ENCODE results near the gene EHMT1. TPM values are rescaled to one million over a fixed set of nuclear protein-coding genes. Genes with fewer than 3 reads are reported as not detected.

The EHMT1 gene
- total RNA-seq, 6 experiments from 2014 or later: 41.0 to 116 (median 46.9) TPM

GRCh38 chr9:137575716-137576411, 42.9 kb upstream of the EHMT1 start:
- H3K27ac Mint-ChIP-seq: no peak overlapping the region

GRCh38 chr9:137578518-137579258, 40.1 kb upstream of the EHMT1 start, which contains the start of gene DPH7:
TSS of gene DPH7 (minus strand) at chr9:137578925. CDS start at chr9:137578777, 148 bp downstream.
- H3K9me3 Mint-ChIP-seq: no peaks in the 10 kb centered on the region
- peak; percentile 98 for TF ChIP-seq CTCF (IDR thresholded peaks at IDR 0.05)
- H3K36me3 Mint-ChIP-seq (ENCODE audit: low read depth): peaks cover 18% of the 10 kb centered on the region
- peaks cover 33% of the 10 kb centered on the region for H3K4me1 Mint-ChIP-seq (ENCODE audit: low read depth)
- H3K27me3 Mint-ChIP-seq (ENCODE audit: insufficient read depth): peaks cover 3% of the 10 kb centered on the region
- H3K4me3 Mint-ChIP-seq: peak within 1 kb of the TSS; percentile 92
- DNase-seq: peak; percentile 87
- peak within 1 kb of the TSS; percentile 83 for H3K27ac Mint-ChIP-seq

More at GRCh38 chr9:137575716-137576411, 42.9 kb upstream of the EHMT1 start:
- DNase-seq: no peak
- Mint-ChIP-seq H3K4me3 (no peak overlapping the region), H3K4me1 (ENCODE audit: low read depth) (peaks cover 33% of the 10 kb centered on the region), H3K9me3 (no peaks in the 10 kb centered on the region), H3K27me3 (ENCODE audit: insufficient read depth) (no peaks in the 10 kb centered on the region; the same call in 1 of the 2 replicates), H3K36me3 (ENCODE audit: low read depth) (peaks cover 24% of the 10 kb centered on the region)
- no peak for TF ChIP-seq CTCF (IDR thresholded peaks at IDR 0.05)

- Mint-ChIP-seq H3K27ac (peak overlapping the region; percentile 83), H3K4me1 (ENCODE audit: low read depth) (peaks cover 33% of the 10 kb centered on the region), H3K27me3 (ENCODE audit: insufficient read depth) (peaks cover 3% of the 10 kb centered on the region), H3K4me3 (peak overlapping the region; percentile 92), H3K36me3 (ENCODE audit: low read depth) (peaks cover 18% of the 10 kb centered on the region), H3K9me3 (no peaks in the 10 kb centered on the region)
- peak; percentile 59; the same call in 1 of the 2 replicates for TF ChIP-seq CTCF (IDR thresholded peaks at IDR 0.05)
- DNase-seq: no peak
Observed at GRCh38 chr9:137579259-137579604, 39.6 kb upstream of the EHMT1 start.

GRCh38 chr9:137580209-137580953, 38.4 kb upstream of the EHMT1 start:
- Mint-ChIP-seq H3K9me3 (no peaks in the 10 kb centered on the region), H3K27ac (0 out of 2 replicates have a peak overlapping the region, but pooled peaks have one; percentile 29), H3K27me3 (ENCODE audit: insufficient read depth) (peaks cover 3% of the 10 kb centered on the region), H3K4me3 (no peak overlapping the region), H3K36me3 (ENCODE audit: low read depth) (peaks cover 12% of the 10 kb centered on the region), H3K4me1 (ENCODE audit: low read depth) (peaks cover 32% of the 10 kb centered on the region)
- peak; percentile 44 for TF ChIP-seq CTCF (IDR thresholded peaks at IDR 0.05)
- no peak for DNase-seq

GRCh38 chr9:137580954-137581322, 37.9 kb upstream of the EHMT1 start:
- peaks cover 26% of the 10 kb centered on the region for H3K4me1 Mint-ChIP-seq (ENCODE audit: low read depth)
- H3K36me3 Mint-ChIP-seq (ENCODE audit: low read depth): peaks cover 6% of the 10 kb centered on the region
- no peaks in the 10 kb centered on the region for H3K9me3 Mint-ChIP-seq
- DNase-seq: no peak
- TF ChIP-seq CTCF (IDR thresholded peaks at IDR 0.05): no peak; the same call in none of the 2 replicates
- no peak overlapping the region for H3K27ac Mint-ChIP-seq
- H3K4me3 Mint-ChIP-seq: no peak overlapping the region
- H3K27me3 Mint-ChIP-seq (ENCODE audit: insufficient read depth): peaks cover 3% of the 10 kb centered on the region

Data from HFFc6 (cell line).